Heart left ventricle (tissue), 16 donors: ENCODE results near the gene SERP2. TPM values are rescaled to one million over a fixed set of nuclear protein-coding genes. Genes with fewer than 3 reads are reported as not detected.
A peak's percentile ranks its signal among the peaks of the same experiment; 100 is the strongest.

Experiments used
- ATAC-seq, 4 donors: fragments of 200-7000 bp; cut with Tn5 transposase; one replicate each; pipeline ENCODE4 v1.9.1; 2020 to 2022; ENCODE audit warnings: moderate library complexity in 4 of 4, mild to moderate bottlenecking in 3 of 4, moderate number of reproducible peaks in 1 of 4
- DNase-seq, 5 donors: peaks; one replicate each; pipeline ENCODE4 v3.0.0-alpha.2; 2020
- H3K27ac ChIP-seq, 12 donors: fragments of 200-600 bp; sonication (generic) in 4 of 12; one replicate each; pipeline versions ENCODE4 v1.5.0 to v1.8.0; 2016 to 2022; ENCODE audit warnings: mild to moderate bottlenecking in 2 of 12
- H3K27me3 ChIP-seq, 9 donors: fragments of 200-600 bp; sonication (generic) in 2 of 9; one replicate each; pipeline versions ENCODE4 v1.5.1 to v1.8.0; 2016 to 2022; ENCODE audit warnings: mild to moderate bottlenecking in 3 of 9
- H3K36me3 ChIP-seq, 9 donors: fragments of 200-600 bp; sonication (generic) in 2 of 9; one replicate each; pipeline versions ENCODE4 v1.5.0 to v1.8.0; 2018 to 2022; ENCODE audit warnings: mild to moderate bottlenecking in 2 of 9
- H3K4me1 ChIP-seq, 12 donors: fragments of 200-600 bp; sonication (generic) in 4 of 12; one replicate each; pipeline versions ENCODE4 v1.5.0 to v1.8.0; 2016 to 2022; ENCODE audit warnings: mild to moderate bottlenecking in 3 of 12
- H3K4me3 ChIP-seq, 12 donors: fragments of 200-600 bp; sonication (generic) in 4 of 12; one replicate each; pipeline versions ENCODE4 v1.5.0 to v1.8.0; 2017 to 2022; ENCODE audit warnings: mild to moderate bottlenecking in 9 of 12, moderate library complexity in 4 of 12
- H3K9me3 ChIP-seq, 12 donors: fragments of 200-600 bp; sonication (generic) in 4 of 12; one replicate each; pipeline versions ENCODE4 v1.5.0 to v1.8.0; 2016 to 2022; ENCODE audit warnings: mild to moderate bottlenecking in 1 of 12
- POLR2A ChIP-seq, 2 donors: fragments of 450-650 bp; IDR thresholded peaks; one replicate each; pipeline ENCODE4 v1.6.1; 2017; ENCODE audit warnings: antibody characterized with exemption in 2 of 2, mild to moderate bottlenecking in 2 of 2, moderate library complexity in 2 of 2
- WGBS, 4 donors: extraction: QIAGEN DNeasy Blood & Tissue Kit in 2 of 4; methylation state at CpG; one replicate each; pipeline versions ENCODE4 v1.1.5 to v1.1.7; 2013 to 2018; 5-methylcytosine and 5-hydroxymethylcytosine counted together
- intact Hi-C, 10 donors: fragments of 100-400 bp; cut with DNase I; formaldehyde crosslinking; loops; one replicate each; pipeline versions ENCODE4 v1.11.1 to v1.14.2; 2022
- polyA plus RNA-seq, 2 donors: library from polyadenylated mRNA; stranded (reverse); fragments of 200-250 nt; gene quantifications; one replicate each; pipeline ENCODE4 v1.2.3, GENCODE V29; 2013
- total RNA-seq, 9 donors: library from RNA; depleted of rRNA in 2 of 9; stranded (reverse); fragments of >200 nt in 2 of 9; fragmentation: NEBNext Ultra II Directional in 3 of 9; extraction: Animal tissue kit (Norgen Biotek cat#: 25700) in 3 of 9; gene quantifications; one replicate each; pipeline versions ENCODE4 v1.1.0 to v1.2.4, GENCODE V29; 2016 to 2023
- TF ChIP-seq, protein P1 (sequence below), 12 donors: fragments of 200-600 bp; sonication (generic) in 4 of 12; IDR thresholded peaks; one replicate each; pipeline versions ENCODE4 v1.5.0 to v1.8.0; 2018 to 2022; ENCODE audit warnings: antibody characterized with exemption in 12 of 12, mild to moderate bottlenecking in 5 of 12
- donor health status: ischemic (EF 13 %, LVEDD 7.1; RV severe dilation, severe dysfunction).
- donor health status: healthy with polysubstance abuse.
- donor health status: DM: no; HTN: yes; CAD: no.
- donor health status: DM: no; HTN: no; CAD: no.
- donor health status: ischemic (EF 25% LVEDD 6.9; RV normal size, moderate dysfunction).
- donor health status: ischemic (EF 25% LVEDD 5.7; RV mildly dilated, moderate dysfunction).
- donor health status: healthy.
- donor health status: DM: yes; HTN: yes; CAD: no.
- donor health status: ischemic (EF 35%, LVEDD 5.7; RV mildly dilated, moderate dysfunction).
- donor health status: nonischemic (EF 11% LVEDD 7.7; RV severe dilation, severe dysfunction).
- donor health status: DM: yes; HTN: yes; CAD: no.
- donor health status: PGD.
- donor health status: ischemic (EF 29% LVEDD 5.4; RV normal size, mild dysfunction).
- donor health status: nonischemic (EF 23%, LVEDD 6.1; RV moderate dilation, normal function).

Gene SERP2
- total and polyA plus RNA-seq, 11 donors, result 9.6 to 16.6 (median 12.9) TPM

DNA sequence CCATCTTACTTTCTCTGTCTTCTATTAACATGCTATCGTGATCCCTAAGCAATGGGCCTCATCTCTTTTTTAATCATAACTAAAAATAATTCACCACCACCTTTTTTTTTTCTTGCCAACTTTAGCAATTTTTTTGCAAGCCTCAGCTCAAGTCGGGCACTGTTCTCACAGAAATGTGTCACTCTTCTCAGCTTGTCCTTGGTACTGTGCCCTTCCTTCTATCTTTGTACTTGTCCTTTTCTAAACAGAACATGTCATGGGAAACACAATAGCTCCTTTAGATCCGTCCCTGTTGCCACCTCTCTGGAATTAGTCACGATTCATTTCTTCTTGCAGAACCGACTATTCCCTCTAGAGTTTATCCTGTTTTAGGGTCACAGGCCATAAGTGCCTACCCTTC lies 10.3 kb downstream of the SERP2 start:
- TF ChIP-seq, protein P1, sequence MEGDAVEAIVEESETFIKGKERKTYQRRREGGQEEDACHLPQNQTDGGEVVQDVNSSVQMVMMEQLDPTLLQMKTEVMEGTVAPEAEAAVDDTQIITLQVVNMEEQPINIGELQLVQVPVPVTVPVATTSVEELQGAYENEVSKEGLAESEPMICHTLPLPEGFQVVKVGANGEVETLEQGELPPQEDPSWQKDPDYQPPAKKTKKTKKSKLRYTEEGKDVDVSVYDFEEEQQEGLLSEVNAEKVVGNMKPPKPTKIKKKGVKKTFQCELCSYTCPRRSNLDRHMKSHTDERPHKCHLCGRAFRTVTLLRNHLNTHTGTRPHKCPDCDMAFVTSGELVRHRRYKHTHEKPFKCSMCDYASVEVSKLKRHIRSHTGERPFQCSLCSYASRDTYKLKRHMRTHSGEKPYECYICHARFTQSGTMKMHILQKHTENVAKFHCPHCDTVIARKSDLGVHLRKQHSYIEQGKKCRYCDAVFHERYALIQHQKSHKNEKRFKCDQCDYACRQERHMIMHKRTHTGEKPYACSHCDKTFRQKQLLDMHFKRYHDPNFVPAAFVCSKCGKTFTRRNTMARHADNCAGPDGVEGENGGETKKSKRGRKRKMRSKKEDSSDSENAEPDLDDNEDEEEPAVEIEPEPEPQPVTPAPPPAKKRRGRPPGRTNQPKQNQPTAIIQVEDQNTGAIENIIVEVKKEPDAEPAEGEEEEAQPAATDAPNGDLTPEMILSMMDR (IDR thresholded peaks at IDR 0.05), result no peak
- TF ChIP-seq POLR2A (IDR thresholded peaks at IDR 0.05), result no peak
- H3K36me3 ChIP-seq, result peaks cover 0 to 10% (median 0%) of the 10 kb centered on the region in 9 donors
- H3K4me1 ChIP-seq, result peaks cover 0 to 30% (median 7%) of the 10 kb centered on the region in 12 donors
- peak; percentile 67 to 79 (median 70) for ATAC-seq
- H3K9me3 ChIP-seq, result no peaks in the 10 kb centered on the region
- no peaks in the 10 kb centered on the region for H3K27me3 ChIP-seq
- no peak overlapping the region for H3K4me3 ChIP-seq
- WGBS, 4 donors, result 38 to 55% (median 43%) methylated on average over 5 of the region's 5 CpGs
- no peak for DNase-seq
- intact Hi-C loops, result no loop called here
- peak overlapping the region in 7 of 12 donors; percentile 9 to 65 (median 50) for H3K27ac ChIP-seq

DNA sequence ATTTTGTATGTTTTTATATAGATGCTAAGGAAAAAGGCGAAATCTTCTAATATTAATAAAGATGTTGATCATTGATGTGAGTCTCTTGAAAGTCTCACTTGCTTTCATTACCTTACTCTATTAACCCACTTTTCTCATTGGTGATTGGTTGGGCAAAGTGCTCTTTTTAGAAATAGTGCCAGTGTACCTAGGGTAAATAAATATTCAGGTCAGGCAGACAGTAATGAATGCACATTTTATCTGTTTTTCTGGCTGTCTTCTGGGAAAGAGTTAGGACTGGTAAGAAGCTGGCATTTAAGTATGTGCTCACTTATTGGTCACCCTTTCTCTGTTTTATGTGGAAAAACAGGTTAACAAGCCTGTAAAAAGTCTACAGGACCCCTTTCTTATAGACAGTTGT lies 11.2 kb downstream of the SERP2 start:
- H3K4me1 ChIP-seq, result peaks cover 0 to 30% (median 7%) of the 10 kb centered on the region in 12 donors
- H3K27me3 ChIP-seq, result no peaks in the 10 kb centered on the region
- H3K9me3 ChIP-seq, result no peaks in the 10 kb centered on the region
- WGBS, 4 donors, result 95 to 98% (median 97%) methylated on average over 1 of the region's 1 CpG
- intact Hi-C loops, result loop anchor here in 4 of 10 donors (5.0 kb wide), 1 partner anchor 48 kb away; no protein-coding TSS in a partner anchor
- peak overlapping the region in 2 of 12 donors; percentile 8 for H3K27ac ChIP-seq
- H3K4me3 ChIP-seq, result no peak overlapping the region
- peaks cover 0 to 9% (median 0%) of the 10 kb centered on the region in 9 donors for H3K36me3 ChIP-seq
- no peak for DNase-seq
- TF ChIP-seq, protein P1 (IDR thresholded peaks at IDR 0.05), result no peak
- no peak for TF ChIP-seq POLR2A (IDR thresholded peaks at IDR 0.05)
- ATAC-seq, result no peak

DNA sequence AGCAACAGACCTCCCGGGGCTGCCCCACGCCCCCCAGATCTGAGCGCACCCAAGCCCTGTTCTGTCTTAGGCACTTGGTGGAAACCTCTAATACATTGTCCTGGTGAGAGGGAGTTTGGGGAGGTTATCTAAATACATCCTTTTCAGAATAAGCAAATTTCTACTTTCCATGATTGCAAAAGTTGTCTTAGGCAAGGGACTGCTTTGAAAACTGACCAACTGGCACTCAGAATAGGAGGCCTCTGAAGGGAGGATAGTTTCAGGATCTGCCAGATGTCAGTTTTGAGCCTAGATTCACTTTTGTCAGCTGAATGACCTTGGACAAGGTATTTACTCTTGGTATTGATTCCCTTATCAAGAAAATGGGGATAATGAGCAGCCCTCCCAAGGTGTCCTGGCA lies 11.8 kb downstream of the SERP2 start:
- no peak for DNase-seq
- 93 to 98% (median 97%) methylated on average over 3 of the region's 3 CpGs for WGBS, 4 donors

DNA sequence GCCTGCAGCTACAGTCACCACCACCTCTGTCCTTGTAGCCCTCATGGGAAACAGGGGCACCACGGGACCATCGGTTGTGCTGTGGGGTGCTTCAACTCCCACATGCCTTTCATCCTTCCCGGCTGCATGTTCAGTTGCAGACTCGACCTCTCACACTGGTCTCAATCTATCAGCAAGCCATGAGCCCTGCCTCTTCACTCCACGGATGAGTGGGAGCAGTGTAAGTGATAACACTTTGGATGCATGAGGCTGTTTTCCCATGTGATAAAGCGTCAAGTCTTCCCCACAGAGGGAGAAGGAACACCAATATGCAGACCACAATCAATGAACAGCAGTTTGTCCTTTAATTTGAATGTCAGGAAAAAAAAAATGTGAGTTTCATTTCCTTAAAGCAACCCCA lies 12.2 kb downstream of the SERP2 start:
- 57 to 71% (median 66%) methylated on average over 6 of the region's 6 CpGs for WGBS, 4 donors

More for the DNA sequence above, 11.8 kb downstream of the SERP2 start:
- Histone ChIP-seq H3K4me1 (peaks cover 0 to 30% (median 7%) of the 10 kb centered on the region in 12 donors), H3K27me3 (no peaks in the 10 kb centered on the region), H3K9me3 (no peaks in the 10 kb centered on the region), H3K36me3 (peaks cover 0 to 3% (median 0%) of the 10 kb centered on the region in 9 donors), H3K27ac (peak overlapping the region in 2 of 12 donors; percentile 8), H3K4me3 (no peak overlapping the region)
- TF ChIP-seq, protein P1 (IDR thresholded peaks at IDR 0.05), result no peak
- no peak for TF ChIP-seq POLR2A (IDR thresholded peaks at IDR 0.05)
- intact Hi-C loops, result loop anchor here in 4 of 10 donors (5.0 kb wide), 1 partner anchor 47 kb away; no protein-coding TSS in a partner anchor
- no peak for ATAC-seq

More for the DNA sequence above, 12.2 kb downstream of the SERP2 start:
- no peak overlapping the region for H3K4me3 ChIP-seq
- no peak overlapping the region for H3K27ac ChIP-seq
- H3K9me3 ChIP-seq, result no peaks in the 10 kb centered on the region
- no peaks in the 10 kb centered on the region for H3K27me3 ChIP-seq
- no peak for TF ChIP-seq POLR2A (IDR thresholded peaks at IDR 0.05)
- TF ChIP-seq, protein P1 (IDR thresholded peaks at IDR 0.05), result no peak
- intact Hi-C loops, result loop anchor here in 4 of 10 donors (5.0 kb wide), 1 partner anchor 46 kb away; no protein-coding TSS in a partner anchor
- peaks cover 0 to 3% (median 0%) of the 10 kb centered on the region in 9 donors for H3K36me3 ChIP-seq
- DNase-seq (no peak), ATAC-seq (no peak)
- H3K4me1 ChIP-seq, result peaks cover 0 to 30% (median 7%) of the 10 kb centered on the region in 12 donors
